Measurements from ENCODE around the gene UBE2R2. TPM values are rescaled to one million over a fixed set of nuclear protein-coding genes. Genes with fewer than 3 reads are reported as not detected.

The UBE2R2 gene
- total and polyA plus RNA-seq, 10 donors: 15.2 to 48.5 (median 39.9) TPM

DNA sequence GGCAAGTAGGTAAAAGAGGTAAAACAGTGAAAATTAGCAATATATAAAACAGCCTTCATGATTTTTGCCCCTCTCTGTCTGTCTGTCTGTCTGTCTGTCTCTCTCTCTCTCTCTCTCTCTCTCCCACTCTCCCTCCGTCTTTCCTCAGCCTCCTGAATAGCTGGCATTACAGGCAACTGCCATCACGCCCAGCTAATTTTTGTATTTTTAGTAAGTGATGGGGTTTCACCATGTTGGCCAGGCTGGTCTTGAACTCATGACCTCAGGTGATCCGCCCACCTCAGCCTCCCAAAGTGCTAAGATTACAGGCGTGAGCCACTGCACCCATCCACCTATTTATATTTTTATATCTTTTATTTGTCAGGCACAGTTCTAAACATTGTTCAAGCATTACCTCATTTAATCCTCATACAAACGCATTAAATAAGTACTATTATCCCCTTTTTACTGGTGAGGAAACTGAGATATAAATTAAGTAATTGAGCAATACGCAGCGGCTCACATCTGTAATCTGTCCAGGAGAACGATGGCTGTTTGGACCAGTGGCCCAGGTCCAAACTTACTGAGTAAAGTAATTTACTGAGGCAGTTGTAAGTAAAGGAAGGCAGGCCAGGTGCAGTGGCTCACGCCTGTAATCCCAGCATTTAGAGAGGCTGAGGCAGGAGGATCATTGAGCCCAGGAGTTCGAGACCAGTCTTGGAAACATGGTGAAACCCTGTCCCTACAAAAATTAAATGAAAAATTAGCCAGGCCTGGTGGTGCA lies 60.9 kb downstream of the UBE2R2 start:
- intact Hi-C loops (cut with DNase I; ENCODE audit: low total_unique reads): no loop called here
- TF ChIP-seq, protein P1, sequence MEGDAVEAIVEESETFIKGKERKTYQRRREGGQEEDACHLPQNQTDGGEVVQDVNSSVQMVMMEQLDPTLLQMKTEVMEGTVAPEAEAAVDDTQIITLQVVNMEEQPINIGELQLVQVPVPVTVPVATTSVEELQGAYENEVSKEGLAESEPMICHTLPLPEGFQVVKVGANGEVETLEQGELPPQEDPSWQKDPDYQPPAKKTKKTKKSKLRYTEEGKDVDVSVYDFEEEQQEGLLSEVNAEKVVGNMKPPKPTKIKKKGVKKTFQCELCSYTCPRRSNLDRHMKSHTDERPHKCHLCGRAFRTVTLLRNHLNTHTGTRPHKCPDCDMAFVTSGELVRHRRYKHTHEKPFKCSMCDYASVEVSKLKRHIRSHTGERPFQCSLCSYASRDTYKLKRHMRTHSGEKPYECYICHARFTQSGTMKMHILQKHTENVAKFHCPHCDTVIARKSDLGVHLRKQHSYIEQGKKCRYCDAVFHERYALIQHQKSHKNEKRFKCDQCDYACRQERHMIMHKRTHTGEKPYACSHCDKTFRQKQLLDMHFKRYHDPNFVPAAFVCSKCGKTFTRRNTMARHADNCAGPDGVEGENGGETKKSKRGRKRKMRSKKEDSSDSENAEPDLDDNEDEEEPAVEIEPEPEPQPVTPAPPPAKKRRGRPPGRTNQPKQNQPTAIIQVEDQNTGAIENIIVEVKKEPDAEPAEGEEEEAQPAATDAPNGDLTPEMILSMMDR (IDR thresholded peaks at IDR 0.05 in 8 of 11, conservative IDR thresholded peaks at IDR 0.05 in 3 of 11): no peak
- TF ChIP-seq POLR2A (IDR thresholded peaks at IDR 0.05) (no peak), POLR2AphosphoS5 (IDR thresholded peaks at IDR 0.05) (no peak)
- H3K27me3 ChIP-seq (replicated peaks in 1 of 7): no peaks in the 10 kb centered on the region
- H3K27ac ChIP-seq: no peak overlapping the region
- peaks cover 0 to 93% (median 32%) of the 10 kb centered on the region in 6 donors for H3K4me1 ChIP-seq
- H3K9me3 ChIP-seq: no peaks in the 10 kb centered on the region
- no peak overlapping the region for H3K4me3 ChIP-seq
- no peaks in the 10 kb centered on the region for H3K36me3 ChIP-seq
- WGBS, 5 donors: 82 to 95% (median 87%) methylated on average over 10 of the region's 10 CpGs
- DNase-seq: no peak

DNA sequence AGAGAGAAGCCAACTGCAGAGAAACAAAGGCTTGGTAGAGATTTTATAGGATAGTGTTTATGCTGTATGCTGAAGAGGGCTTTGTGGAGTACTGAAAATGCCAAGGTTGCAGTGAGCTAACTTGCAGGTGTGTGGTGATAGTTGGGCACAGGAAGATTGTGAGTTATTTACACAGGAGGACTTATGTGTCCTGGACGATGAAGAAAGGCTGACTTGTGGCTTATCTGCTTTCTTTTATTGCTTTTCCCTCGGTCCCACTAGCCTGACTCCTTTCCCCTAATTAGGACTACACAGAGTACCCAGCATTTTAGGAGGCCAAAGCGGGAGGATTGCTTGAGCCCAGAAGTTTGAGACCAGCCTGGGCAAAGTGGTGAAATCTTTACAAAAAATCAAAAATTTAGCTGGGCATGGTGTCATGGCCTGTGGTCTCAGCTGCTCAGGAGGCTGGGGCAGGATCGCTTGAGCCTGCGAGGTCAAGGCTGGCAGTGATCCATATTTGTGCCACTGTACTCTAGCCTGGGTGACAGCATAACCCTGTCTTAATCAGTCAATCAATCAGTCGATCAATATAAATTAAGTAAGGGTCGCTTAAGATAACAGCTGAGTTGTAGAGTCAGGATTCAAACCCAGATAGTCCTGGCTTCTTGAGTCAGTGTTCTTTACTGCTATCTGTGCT lies 61.9 kb downstream of the UBE2R2 start:
- H3K27ac ChIP-seq: no peak overlapping the region
- H3K36me3 ChIP-seq: no peaks in the 10 kb centered on the region
- no peak overlapping the region for H3K4me3 ChIP-seq
- TF ChIP-seq POLR2A (IDR thresholded peaks at IDR 0.05) (no peak), POLR2AphosphoS5 (IDR thresholded peaks at IDR 0.05) (no peak)
- TF ChIP-seq, protein P1 (IDR thresholded peaks at IDR 0.05 in 8 of 11, conservative IDR thresholded peaks at IDR 0.05 in 3 of 11): no peak
- DNase-seq: no peak
- WGBS, 5 donors: 73 to 90% (median 89%) methylated on average over 7 of the region's 7 CpGs
- intact Hi-C loops (cut with DNase I; ENCODE audit: low total_unique reads): no loop called here
- peaks cover 0 to 95% (median 33%) of the 10 kb centered on the region in 6 donors for H3K4me1 ChIP-seq
- H3K9me3 ChIP-seq: no peaks in the 10 kb centered on the region
- H3K27me3 ChIP-seq (replicated peaks in 1 of 7): no peaks in the 10 kb centered on the region

DNA sequence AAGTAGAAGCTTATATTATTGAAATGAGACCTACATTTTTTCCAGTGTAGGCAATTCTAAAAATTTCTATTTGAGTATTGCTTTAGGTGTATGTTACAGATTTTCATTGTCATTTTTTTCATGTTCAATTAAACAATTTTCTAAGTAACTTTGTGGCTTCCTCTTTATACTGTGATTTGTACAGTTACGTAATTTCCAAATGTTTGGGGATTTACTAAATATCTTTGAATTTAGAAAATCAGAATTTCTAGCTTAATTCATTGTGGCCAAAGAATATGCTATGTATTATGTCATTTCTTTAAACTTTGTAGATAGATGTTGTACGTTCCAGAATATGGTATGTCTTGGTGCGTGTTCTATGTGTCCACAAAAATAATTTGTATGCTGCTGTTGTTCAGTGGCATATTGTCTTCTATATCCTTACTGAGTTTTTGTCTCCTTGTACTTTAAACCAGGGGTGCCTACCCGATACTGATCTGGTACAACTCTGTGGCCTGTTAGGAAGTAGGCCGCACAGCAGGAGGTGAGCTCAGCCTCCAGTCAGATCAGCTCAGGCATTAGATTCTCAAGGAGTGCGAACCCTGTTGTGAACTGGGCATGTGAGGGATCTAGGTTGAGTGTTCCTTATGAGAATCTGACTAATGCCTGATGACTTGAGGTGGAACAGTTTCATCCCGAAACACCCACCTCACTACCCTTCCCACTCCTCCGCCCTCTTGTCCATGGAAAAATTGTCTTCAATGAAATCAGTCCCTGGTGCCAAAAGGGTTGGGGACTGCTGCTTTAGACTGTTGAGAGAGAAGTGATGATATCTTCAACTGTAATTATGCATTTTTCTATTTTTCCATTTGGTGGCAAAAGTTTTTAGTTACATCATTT lies 63.5 kb downstream of the UBE2R2 start:
- Histone ChIP-seq H3K9me3 (no peaks in the 10 kb centered on the region), H3K36me3 (no peaks in the 10 kb centered on the region), H3K4me3 (no peak overlapping the region), H3K27ac (no peak overlapping the region), H3K27me3 (replicated peaks in 1 of 7) (no peaks in the 10 kb centered on the region), H3K4me1 (peaks cover 0 to 95% (median 38%) of the 10 kb centered on the region in 6 donors)
- 88 to 95% (median 93%) methylated on average over 8 of the region's 8 CpGs for WGBS, 5 donors
- intact Hi-C loops (cut with DNase I; ENCODE audit: low total_unique reads): no loop called here
- DNase-seq: no peak
- TF ChIP-seq POLR2A (IDR thresholded peaks at IDR 0.05) (no peak), POLR2AphosphoS5 (IDR thresholded peaks at IDR 0.05) (no peak)
- TF ChIP-seq, protein P1 (IDR thresholded peaks at IDR 0.05 in 8 of 11, conservative IDR thresholded peaks at IDR 0.05 in 3 of 11): no peak
